Hematopoietic multipotent progenitor cell treated with erythropoietin and hydrocortisone succinate and interleukin-3 and kit ligand, for 15 days (in vitro differentiated cells): ENCODE measurements around the gene ERBB4.

Source experiments
- DNase-seq: peaks from one replicate; pipeline ENCODE4 v3.0.0-alpha.2; 2015; ENCODE audit warnings: low spot score

ERBB4 gene

GRCh38 chr2:211344289-211344688 is 1194.3 kb downstream of the ERBB4 start:
- no peak for DNase-seq

DNA sequence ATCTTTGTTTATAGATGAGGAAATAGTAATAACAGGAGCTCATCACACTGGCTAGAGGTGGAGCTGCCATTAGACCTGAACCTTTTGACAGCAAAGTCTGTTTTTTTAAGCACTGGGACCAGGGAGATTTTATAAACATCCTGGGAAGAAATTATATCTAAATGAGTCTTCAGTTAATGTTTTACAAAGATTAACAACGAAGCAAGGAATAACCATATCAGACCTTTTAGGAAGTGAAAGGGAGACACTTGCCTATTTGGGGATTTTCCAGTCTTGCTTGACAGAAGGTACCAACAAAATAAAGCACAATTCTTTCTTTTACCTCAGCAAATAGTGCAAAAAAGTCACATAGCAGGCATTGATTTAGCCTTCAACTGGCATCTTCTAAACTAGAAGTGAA is 1205.2 kb downstream of the ERBB4 start:
- no peak for DNase-seq

DNA sequence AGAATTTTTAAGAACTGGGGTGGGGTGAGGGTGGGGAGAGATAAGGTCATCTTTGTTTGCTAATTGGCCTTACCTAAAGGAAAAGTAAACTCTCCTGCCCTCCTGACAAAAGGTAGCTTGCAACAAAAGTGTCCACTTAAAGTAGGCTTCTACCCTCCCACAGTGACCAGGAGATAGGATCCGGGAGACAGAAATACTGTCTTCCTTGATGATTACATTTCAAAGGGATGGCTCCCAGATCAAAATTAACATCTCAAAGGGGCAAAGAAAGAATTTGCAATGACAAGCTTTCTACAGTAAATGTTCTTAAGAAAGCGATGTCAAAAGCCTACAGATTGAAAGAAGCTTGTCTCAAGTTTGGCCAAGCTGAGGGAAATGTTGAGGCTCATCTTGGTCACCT is 1206.9 kb downstream of the ERBB4 start:
- no peak for DNase-seq

DNA sequence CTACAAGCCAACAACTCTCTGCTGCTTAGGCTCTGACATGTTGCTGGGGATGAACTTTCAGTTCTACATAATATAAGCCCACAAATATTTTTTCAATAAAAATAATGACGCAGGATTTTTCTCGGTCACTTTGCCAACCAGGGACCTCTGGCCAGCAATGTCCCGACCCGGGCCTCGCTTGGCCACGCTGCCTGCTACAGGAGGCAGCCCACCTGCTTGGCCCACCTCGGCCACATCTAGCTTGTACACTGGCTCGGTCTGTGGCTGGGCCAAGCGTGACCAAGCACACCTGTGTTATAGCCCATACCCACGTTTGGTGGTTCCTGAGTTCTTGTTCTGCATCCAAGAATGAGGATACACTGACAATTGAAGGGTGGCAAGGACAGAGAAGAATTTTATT is 1208.7 kb downstream of the ERBB4 start:
- no peak for DNase-seq

- no peak for DNase-seq
These were observed 1209.2 kb downstream of the ERBB4 start for GRCh38 chr2:211329421-211329820.

GRCh38 chr2:211328126-211328525 is 1210.5 kb downstream of the ERBB4 start:
- DNase-seq, result no peak
